IMR-90 (cell line): ENCODE measurements around the gene ZNF407. TPM values are rescaled to one million over a fixed set of nuclear protein-coding genes. Genes with fewer than 3 reads are reported as not detected.

Source experiments
- ATAC-seq: fragments of 200-7000 bp; cut with Tn5 transposase; 2 replicates; pipeline ENCODE4 v1.9.1; 2020; ENCODE audit warnings: low read depth, mild to moderate bottlenecking, moderate library complexity
- BruUV-seq: library from RNA; stranded (reverse); fragments of 400-500 nt; replicated peaks from 2 replicates; lab custom pipeline; 2021; lab: Mats Ljungman, UMichigan
- CTCF ChIA-PET: fragments of 300-600 bp; formaldehyde crosslinking; extraction: SDS; loops from one replicate; lab custom pipeline; 2021; ENCODE audit warnings: antibody characterized with exemption; lab: Yijun Ruan, JAX
- POLR2A ChIA-PET: fragments of 300-600 bp; sonication (Branson Sonifier 250); formaldehyde crosslinking; loops from one replicate; lab custom pipeline; 2022; ENCODE audit warnings: antibody characterized with exemption; ENCODE audit not compliant: unreplicated experiment; lab: Charles Lee
- DNase-seq: peaks from one replicate; pipeline ENCODE4 v3.0.0; 2013
- H2AFZ ChIP-seq: replicated peaks from 2 replicates; pipeline ENCODE3; 2013; ENCODE audit warnings: low read length, mild to moderate bottlenecking; ENCODE audit not compliant: poor library complexity
- H2AK5ac ChIP-seq: 2 replicates; pipeline ENCODE4 v1.6.1; 2013; ENCODE audit warnings: low read depth, low read length, inconsistent platforms
- H2AK9ac ChIP-seq: replicated peaks from 2 replicates; pipeline ENCODE3; 2013; ENCODE audit warnings: mild to moderate bottlenecking, low read depth, low read length, moderate library complexity; ENCODE audit not compliant: poor library complexity
- H2BK120ac ChIP-seq: 2 replicates; pipeline ENCODE4 v1.6.1; 2013; ENCODE audit warnings: low read depth, low read length, inconsistent platforms
- H2BK15ac ChIP-seq: 3 replicates; pipeline ENCODE4 v1.6.1; 2013; ENCODE audit warnings: low read depth, low read length, inconsistent platforms
- H2BK20ac ChIP-seq: 2 replicates; pipeline ENCODE4 v1.6.1; 2013; ENCODE audit warnings: low read depth, mild to moderate bottlenecking, inconsistent platforms, low read length, moderate library complexity
- H2BK5ac ChIP-seq: 2 replicates; pipeline ENCODE4 v1.6.1; 2013; ENCODE audit warnings: mild to moderate bottlenecking, low read depth, low read length, inconsistent platforms; ENCODE audit not compliant: poor library complexity, severe bottlenecking
- H3K14ac ChIP-seq: replicated peaks from 2 replicates; pipeline ENCODE4 v1.6.1; 2013; ENCODE audit warnings: low read depth, low read length, inconsistent platforms
- H3K18ac ChIP-seq: 2 replicates; pipeline ENCODE4 v1.6.1; 2013; ENCODE audit warnings: low read depth, low read length, control low read depth
- H3K23ac ChIP-seq: 2 replicates; pipeline ENCODE4 v1.6.1; 2013; ENCODE audit warnings: low read depth, low read length, inconsistent platforms
- H3K27ac ChIP-seq: 2 replicates; pipeline ENCODE4 v1.5.1; 2013; ENCODE audit warnings: mild to moderate bottlenecking, control low read depth, low read length; ENCODE audit not compliant: insufficient read depth
- H3K27me3 ChIP-seq: 2 replicates; pipeline ENCODE4 v1.6.1; 2013; ENCODE audit warnings: low read length; ENCODE audit not compliant: control insufficient read depth, insufficient read depth
- H3K36me3 ChIP-seq: 2 replicates; pipeline ENCODE4 v1.6.1; 2013; ENCODE audit warnings: low read length, mixed read lengths; ENCODE audit not compliant: control insufficient read depth, insufficient read depth
- H3K4ac ChIP-seq: 2 replicates; pipeline ENCODE4 v1.6.1; 2013; ENCODE audit warnings: low read depth, low read length, inconsistent platforms
- H3K4me1 ChIP-seq: 2 replicates; pipeline ENCODE4 v1.6.1; 2013; ENCODE audit warnings: low read length, mixed read lengths; ENCODE audit not compliant: control insufficient read depth, insufficient read depth
- H3K4me2 ChIP-seq: 2 replicates; pipeline ENCODE4 v1.6.1; 2013; ENCODE audit warnings: low read depth, mild to moderate bottlenecking, control low read depth, low read length, moderate library complexity
- H3K4me3 ChIP-seq: 2 replicates; pipeline ENCODE4 v1.5.1; 2013; ENCODE audit warnings: low read depth, mild to moderate bottlenecking, control low read depth, low read length, moderate library complexity; ENCODE audit not compliant: insufficient read depth
- H3K56ac ChIP-seq: 2 replicates; pipeline ENCODE4 v1.6.1; 2013; ENCODE audit warnings: low read length, inconsistent platforms; ENCODE audit not compliant: insufficient read depth; ENCODE audit errors: extremely low read depth
- H3K79me1 ChIP-seq, 2 experiments: 2 replicates each; pipeline ENCODE4 v1.6.1; 2013; ENCODE audit warnings: low read length in 2 of 2, inconsistent platforms in 1 of 2, low read depth in 1 of 2
- H3K9ac ChIP-seq: 2 replicates; pipeline ENCODE4 v1.6.1; 2013; ENCODE audit warnings: low read depth, low read length, control low read depth
- H3K9me1 ChIP-seq: 2 replicates; pipeline ENCODE4 v1.6.1; 2013; ENCODE audit warnings: low read length, inconsistent platforms; ENCODE audit not compliant: insufficient read depth
- H3K9me3 ChIP-seq: 2 replicates; pipeline ENCODE4 v1.6.1; 2013; ENCODE audit warnings: low read length; ENCODE audit not compliant: control insufficient read depth, insufficient read depth
- H4K20me1 ChIP-seq: 2 replicates; pipeline ENCODE4 v1.6.1; 2013; ENCODE audit warnings: low read length, inconsistent platforms; ENCODE audit not compliant: insufficient read depth
- H4K5ac ChIP-seq: 2 replicates; pipeline ENCODE4 v1.6.1; 2013; ENCODE audit warnings: mild to moderate bottlenecking, low read depth, low read length, control low read depth
- H4K8ac ChIP-seq, 2 experiments: 2 replicates each; pipeline ENCODE4 v1.6.1; 2013; ENCODE audit warnings: low read depth in 2 of 2, low read length in 2 of 2, control low read depth in 1 of 2, inconsistent platforms in 1 of 2
- H4K91ac ChIP-seq: 2 replicates; pipeline ENCODE4 v1.6.1; 2013; ENCODE audit warnings: low read depth, low read length, inconsistent platforms; ENCODE audit not compliant: insufficient read depth
- CTCF ChIP-seq: conservative IDR thresholded peaks from 2 replicates; pipeline ENCODE4 v1.5.1; 2012; ENCODE audit warnings: mild to moderate bottlenecking, low read depth, low read length, improper control_type of control experiment
- ELK1 ChIP-seq: fragments of 150-350 bp; IDR thresholded peaks from 2 replicates; pipeline ENCODE4 v1.6.1; 2016; ENCODE audit warnings: low read depth, mild to moderate bottlenecking, low read length, moderate library complexity, borderline replicate concordance
- FOS ChIP-seq: fragments of 150-350 bp; IDR thresholded peaks from 2 replicates; pipeline ENCODE4 v1.6.1; 2016; ENCODE audit warnings: low read depth, low read length
- MAFK ChIP-seq: IDR thresholded peaks from 2 replicates; pipeline ENCODE4 v1.6.1; 2012; ENCODE audit warnings: low read depth, low read length, improper control_type of control experiment
- MAZ ChIP-seq: IDR thresholded peaks from 2 replicates; pipeline ENCODE4 v1.6.1; 2012; ENCODE audit warnings: low read depth, mild to moderate bottlenecking, low read length, improper control_type of control experiment, moderate library complexity, borderline replicate concordance
- MXI1 ChIP-seq: IDR thresholded peaks from 2 replicates; pipeline ENCODE4 v1.6.1; 2012; ENCODE audit warnings: low read depth, mild to moderate bottlenecking, low read length, moderate library complexity, borderline replicate concordance
- NFE2L2 ChIP-seq: fragments of 150-350 bp; IDR thresholded peaks from 2 replicates; pipeline ENCODE4 v1.6.1; 2016; ENCODE audit warnings: low read depth, mild to moderate bottlenecking, low read length
- RAD21 ChIP-seq: IDR thresholded peaks from 2 replicates; pipeline ENCODE4 v1.6.1; 2012; ENCODE audit warnings: low read length, improper control_type of control experiment
- RCOR1 ChIP-seq: IDR thresholded peaks from 2 replicates; pipeline ENCODE4 v1.6.1; 2012; ENCODE audit warnings: mild to moderate bottlenecking, low read length, improper control_type of control experiment; ENCODE audit not compliant: insufficient replicate concordance
- RFX5 ChIP-seq: IDR thresholded peaks from 2 replicates; pipeline ENCODE4 v1.8.0; 2012; ENCODE audit warnings: low read depth, mild to moderate bottlenecking, low read length, moderate library complexity
- SMC3 ChIP-seq: fragments of 150-350 bp; IDR thresholded peaks from 2 replicates; pipeline ENCODE4 v1.6.1; 2016; ENCODE audit warnings: low read depth, mild to moderate bottlenecking, antibody characterized with exemption, low read length, moderate library complexity
- WGBS, 2 experiments: methylation state at CpG; one replicate each; pipeline versions ENCODE4 v1.1.5 to v1.1.7; 2013; ENCODE audit warnings: missing lambda C conversion rate in 2 of 2; ENCODE audit not compliant: insufficient read length in 1 of 2; ENCODE audit errors: extremely low coverage in 2 of 2; 5-methylcytosine and 5-hydroxymethylcytosine counted together
- dilution Hi-C: fragments of 300-500 bp; cut with HindIII; formaldehyde crosslinking; loops from one replicate; pipeline ENCODE4 v1.14.3; 2018; ENCODE audit warnings: low sequenced_read_pairs; ENCODE audit not compliant: unreplicated experiment
- in situ Hi-C: fragments of 300-500 bp; cut with MboI; formaldehyde crosslinking; loops from 3 replicates; pipeline ENCODE4 v1.14.3; 2019; ENCODE audit warnings: low sequenced_read_pairs, inconsistent platforms, mixed read lengths
- intact Hi-C: fragments of 100-400 bp; cut with micrococcal nuclease; formaldehyde crosslinking; loops from 2 replicates; pipeline ENCODE4 v1.10.0; 2022
- polyA plus RNA-seq, 3 experiments: library from polyadenylated mRNA; depleted of rRNA; stranded (reverse); fragments of >200 nt; gene quantifications; 2 replicates each; pipeline ENCODE4 v1.2.3, GENCODE V29; 2012; ENCODE audit warnings: low replicate concordance in 1 of 3
- total RNA-seq: library from RNA; depleted of rRNA; stranded (reverse); fragments of >200 nt; gene quantifications from 2 replicates; pipeline ENCODE4 v1.2.3, GENCODE V29; 2012

ZNF407 gene
- total and polyA plus RNA-seq, 2 of the 4 experiments (the other 2 are of a cell fraction) = 3.1 to 20.1 TPM

GRCh38 chr18:75074196-75075015, 476.7 kb downstream of the ZNF407 start:
- no peak overlapping the region for H4K8ac ChIP-seq
- H3K9me1 ChIP-seq = peaks cover 16% of the 10 kb centered on the region
- ChIA-PET CTCF (no interaction called here), POLR2A (no interaction called here)
- no peak overlapping the region for H4K5ac ChIP-seq
- H3K23ac ChIP-seq = no peak overlapping the region
- ATAC-seq = no peak
- no peak overlapping the region for H2AK5ac ChIP-seq
- H3K56ac ChIP-seq = no peak overlapping the region
- H3K36me3 ChIP-seq = no peaks in the 10 kb centered on the region
- H3K4me3 ChIP-seq = no peak overlapping the region
- H3K9me3 ChIP-seq = peaks cover 14% of the 10 kb centered on the region
- no peak overlapping the region for H3K27ac ChIP-seq
- no peak overlapping the region for H4K91ac ChIP-seq
- H2BK15ac ChIP-seq = no peak overlapping the region
- no peak overlapping the region for H3K9ac ChIP-seq
- no TSS peak for BruUV-seq
- peak overlapping the region; percentile 50 for H2AK9ac ChIP-seq
- no peak overlapping the region for H3K4ac ChIP-seq
- TF ChIP-seq CTCF = no peak
- no peak for TF ChIP-seq FOS
- TF ChIP-seq MXI1 = no peak
- TF ChIP-seq MAFK = no peak
- TF ChIP-seq NFE2L2 = no peak
- TF ChIP-seq MAZ = no peak
- no peak for TF ChIP-seq RFX5
- no peak for TF ChIP-seq RCOR1
- no peak for TF ChIP-seq RAD21
- TF ChIP-seq ELK1 = no peak
- TF ChIP-seq SMC3 = no peak
- no peak overlapping the region for H2BK20ac ChIP-seq
- no peak overlapping the region for H2AFZ ChIP-seq
- H3K14ac ChIP-seq = no peak overlapping the region
- WGBS, 2 experiments = 86% methylated on average over 7 of the region's 13 CpGs; no CpG with 5 or more reads in 1 of the 2 experiments
- intact Hi-C loops = no loop called here
- H3K18ac ChIP-seq = no peak overlapping the region
- H3K27me3 ChIP-seq = no peaks in the 10 kb centered on the region
- H3K79me1 ChIP-seq = no peaks in the 10 kb centered on the region
- H2BK120ac ChIP-seq = no peak overlapping the region
- no peak overlapping the region for H2BK5ac ChIP-seq
- no peak for DNase-seq
- dilution Hi-C loops = no loop called here
- peaks cover 8% of the 10 kb centered on the region for H3K4me1 ChIP-seq
- in situ Hi-C loops = no loop called here
- no peaks in the 10 kb centered on the region for H4K20me1 ChIP-seq
- no peak overlapping the region for H3K4me2 ChIP-seq
